H9 (cell line): ENCODE data around the gene RPGRIP1L. TPM values are rescaled to one million over a fixed set of nuclear protein-coding genes. Genes with fewer than 3 reads are reported as not detected.

Experiments used
- DNase-seq: peaks from one replicate; pipeline ENCODE4 v3.0.0-alpha.2; 2017
- H2AFZ ChIP-seq: one replicate; pipeline ENCODE4 v1.6.1; 2013; ENCODE audit warnings: mild to moderate bottlenecking, low read length, control low read depth, moderate library complexity
- H2AK5ac ChIP-seq: 2 replicates; pipeline ENCODE4 v1.6.1; 2013; ENCODE audit warnings: low read length, control low read depth, mixed read lengths; ENCODE audit not compliant: insufficient read length
- H2BK120ac ChIP-seq: one replicate; pipeline ENCODE4 v1.6.1; 2013; ENCODE audit warnings: low read depth, mild to moderate bottlenecking, low read length, control low read depth, inconsistent platforms; ENCODE audit not compliant: poor library complexity, severe bottlenecking
- H2BK12ac ChIP-seq: 2 replicates; pipeline ENCODE4 v1.6.1; 2013; ENCODE audit warnings: low read length, control low read depth, mixed read lengths, low read depth; ENCODE audit not compliant: insufficient read length
- H2BK15ac ChIP-seq: 2 replicates; pipeline ENCODE4 v1.6.1; 2013; ENCODE audit warnings: low read depth, low read length, control low read depth
- H2BK20ac ChIP-seq: one replicate; pipeline ENCODE4 v1.6.1; 2013; ENCODE audit warnings: low read depth, mild to moderate bottlenecking, low read length, control low read depth, inconsistent platforms; ENCODE audit not compliant: poor library complexity, severe bottlenecking
- H2BK5ac ChIP-seq: 2 replicates; pipeline ENCODE4 v1.6.1; 2013; ENCODE audit warnings: low read length, control low read depth, mixed read lengths; ENCODE audit not compliant: insufficient read length
- H3K14ac ChIP-seq: 2 replicates; pipeline ENCODE4 v1.6.1; 2013; ENCODE audit warnings: low read length, control low read depth; ENCODE audit not compliant: insufficient read depth
- H3K18ac ChIP-seq: 2 replicates; pipeline ENCODE4 v1.6.1; 2013; ENCODE audit warnings: low read depth, mild to moderate bottlenecking, mixed read lengths, low read length, control low read depth; ENCODE audit not compliant: insufficient read length
- H3K23ac ChIP-seq: 2 replicates; pipeline ENCODE4 v1.6.1; 2013; ENCODE audit warnings: low read length, control low read depth, mixed read lengths, low read depth; ENCODE audit not compliant: insufficient read length
- H3K23me2 ChIP-seq: 2 replicates; pipeline ENCODE4 v1.6.1; 2013; ENCODE audit warnings: low read depth, mild to moderate bottlenecking, mixed read lengths, low read length, control low read depth; ENCODE audit not compliant: insufficient read length, poor library complexity, severe bottlenecking
- H3K27ac ChIP-seq: 2 replicates; pipeline ENCODE4 v1.5.1; 2013; ENCODE audit warnings: low read length, control low read depth, mixed read lengths, low read depth; ENCODE audit not compliant: insufficient read length
- H3K27me3 ChIP-seq: 2 replicates; pipeline ENCODE4 v1.6.1; 2013; ENCODE audit warnings: low read length, control low read depth, inconsistent platforms; ENCODE audit not compliant: insufficient read depth
- H3K4ac ChIP-seq: 2 replicates; pipeline ENCODE4 v1.6.1; 2013; ENCODE audit warnings: low read depth, mild to moderate bottlenecking, control low read depth, inconsistent platforms, low read length, moderate library complexity
- H3K4me1 ChIP-seq: 2 replicates; pipeline ENCODE4 v1.6.1; 2013; ENCODE audit warnings: low read length, control low read depth, inconsistent platforms; ENCODE audit not compliant: insufficient read depth
- H3K4me2 ChIP-seq: 2 replicates; pipeline ENCODE4 v1.6.1; 2013; ENCODE audit warnings: low read length, control low read depth, mixed read lengths; ENCODE audit not compliant: insufficient read length, insufficient read depth
- H3K56ac ChIP-seq: 2 replicates; pipeline ENCODE4 v1.6.1; 2013; ENCODE audit warnings: low read depth, mild to moderate bottlenecking, mixed read lengths, low read length, control low read depth; ENCODE audit not compliant: insufficient read length
- H3K79me1 ChIP-seq: 2 replicates; pipeline ENCODE4 v1.6.1; 2013; ENCODE audit warnings: low read depth, mild to moderate bottlenecking, moderate library complexity, low read length, control low read depth, inconsistent platforms; ENCODE audit not compliant: insufficient read depth, poor library complexity, severe bottlenecking
- H3K79me2 ChIP-seq: 2 replicates; pipeline ENCODE4 v1.6.1; 2013; ENCODE audit warnings: low read length, control low read depth, inconsistent platforms; ENCODE audit not compliant: insufficient read depth
- H3K9ac ChIP-seq: 2 replicates; pipeline ENCODE4 v1.6.1; 2013; ENCODE audit warnings: low read length, control low read depth, mixed read lengths; ENCODE audit not compliant: insufficient read length; ENCODE audit errors: extremely low read depth
- H3K9me3 ChIP-seq: one replicate; pipeline ENCODE4 v1.6.1; 2013; ENCODE audit warnings: low read depth, low read length, inconsistent platforms; ENCODE audit not compliant: control insufficient read depth
- H3T11ph ChIP-seq: one replicate; pipeline ENCODE4 v1.6.1; 2013; ENCODE audit warnings: mild to moderate bottlenecking, low read length, control low read depth, inconsistent platforms
- H4K20me1 ChIP-seq: one replicate; pipeline ENCODE4 v1.6.1; 2013; ENCODE audit not compliant: control insufficient read depth, insufficient read length, insufficient read depth
- H4K5ac ChIP-seq: 2 replicates; pipeline ENCODE4 v1.6.1; 2013; ENCODE audit warnings: low read depth, mild to moderate bottlenecking, mixed read lengths, low read length, control low read depth; ENCODE audit not compliant: insufficient read length
- H4K8ac ChIP-seq: replicated peaks from 2 replicates; pipeline ENCODE4 v1.6.1; 2013; ENCODE audit warnings: low read length, control low read depth, mixed read lengths, low read depth; ENCODE audit not compliant: insufficient read length
- H4K91ac ChIP-seq: 2 replicates; pipeline ENCODE4 v1.6.1; 2013; ENCODE audit warnings: low read depth, mild to moderate bottlenecking, moderate library complexity, mixed read lengths, low read length, control low read depth; ENCODE audit not compliant: insufficient read length
- H3K27ac Mint-ChIP-seq, 3 experiments: 2 replicates in 2 of 3; 3 replicates in 1 of 3; pipeline ENCODE4 v1.8.0; 2020 to 2021; ENCODE audit warnings: mixed read lengths in 3 of 3, mild to moderate bottlenecking in 1 of 3, moderate library complexity in 1 of 3
- H3K27me3 Mint-ChIP-seq: 2 replicates; pipeline ENCODE4 v1.8.0; 2021; ENCODE audit warnings: low read depth, mild to moderate bottlenecking, moderate library complexity, mixed read lengths
- H3K36me3 Mint-ChIP-seq, 3 experiments: 2 replicates in 2 of 3; 3 replicates in 1 of 3; pipeline ENCODE4 v1.8.0; 2020 to 2021; ENCODE audit warnings: low read depth in 3 of 3, mixed read lengths in 3 of 3; ENCODE audit not compliant: insufficient read depth in 1 of 3
- H3K4me1 Mint-ChIP-seq, 2 experiments: 2 replicates each; pipeline ENCODE4 v1.8.0; 2020; ENCODE audit warnings: mixed read lengths in 2 of 2
- H3K4me3 Mint-ChIP-seq, 2 experiments: 2 replicates in 1 of 2; 3 replicates in 1 of 2; pipeline ENCODE4 v1.8.0; 2020 to 2021; ENCODE audit warnings: mild to moderate bottlenecking in 2 of 2, mixed read lengths in 2 of 2, moderate library complexity in 1 of 2
- H3K9me3 Mint-ChIP-seq, 2 experiments: 2 replicates in 1 of 2; 3 replicates in 1 of 2; pipeline ENCODE4 v1.8.0; 2020; ENCODE audit warnings: mild to moderate bottlenecking in 2 of 2, mixed read lengths in 2 of 2, moderate library complexity in 1 of 2
- WGBS: extraction: QIAGEN DNeasy Blood & Tissue Kit; methylation state at CpG from one replicate; pipeline ENCODE4 v1.1.7; 2013; ENCODE audit warnings: missing lambda C conversion rate, low lambda C conversion rate, mixed read lengths; ENCODE audit not compliant: insufficient read length; ENCODE audit errors: extremely low coverage; 5-methylcytosine and 5-hydroxymethylcytosine counted together
- total RNA-seq: library from RNA; stranded (reverse); gene quantifications from 2 replicates; pipeline ENCODE4 v1.2.1, GENCODE V29; 2021
- TF ChIP-seq, protein P1 (sequence below): fragments of 200-600 bp; sonication (generic); conservative IDR thresholded peaks from 3 replicates; pipeline ENCODE4 v1.8.0; 2021; ENCODE audit warnings: antibody characterized with exemption, mild to moderate bottlenecking

RPGRIP1L gene
- total RNA-seq, 1 experiment from 2014 or later = 11.7 TPM

- Histone ChIP-seq H3K27me3 (no peaks in the 10 kb centered on the region), H2BK5ac (no peak overlapping the region), H4K8ac (no peak overlapping the region), H3K79me2 (no peaks in the 10 kb centered on the region), H4K5ac (no peak overlapping the region), H3K14ac (no peak overlapping the region), H3K4me1 (no peaks in the 10 kb centered on the region), H4K91ac (no peak overlapping the region), H3K4ac (no peak overlapping the region), H3K23ac (no peak overlapping the region), H2BK12ac (no peak overlapping the region), H3T11ph (no peak overlapping the region), H2BK120ac (no peak overlapping the region), H2AK5ac (no peak overlapping the region), H3K79me1 (no peaks in the 10 kb centered on the region), H3K23me2 (no peaks in the 10 kb centered on the region), H2BK15ac (no peak overlapping the region), H3K9me3 (no peaks in the 10 kb centered on the region), H3K18ac (no peak overlapping the region), H3K9ac (no peak overlapping the region), H3K27ac (no peak overlapping the region), H4K20me1 (no peaks in the 10 kb centered on the region), H2AFZ (no peak overlapping the region), H3K56ac (no peak overlapping the region), H3K4me2 (no peak overlapping the region), H2BK20ac (no peak overlapping the region)
- no peaks in the 10 kb centered on the region for H3K27me3 Mint-ChIP-seq
- WGBS = no CpG with 5 or more reads among the region's 3 CpGs
- no peak for DNase-seq
- H3K9me3 Mint-ChIP-seq = peaks cover 16 to 22% of the 10 kb centered on the region in 2 experiments; a peak in 3 of 5 replicates
- TF ChIP-seq, protein P1, sequence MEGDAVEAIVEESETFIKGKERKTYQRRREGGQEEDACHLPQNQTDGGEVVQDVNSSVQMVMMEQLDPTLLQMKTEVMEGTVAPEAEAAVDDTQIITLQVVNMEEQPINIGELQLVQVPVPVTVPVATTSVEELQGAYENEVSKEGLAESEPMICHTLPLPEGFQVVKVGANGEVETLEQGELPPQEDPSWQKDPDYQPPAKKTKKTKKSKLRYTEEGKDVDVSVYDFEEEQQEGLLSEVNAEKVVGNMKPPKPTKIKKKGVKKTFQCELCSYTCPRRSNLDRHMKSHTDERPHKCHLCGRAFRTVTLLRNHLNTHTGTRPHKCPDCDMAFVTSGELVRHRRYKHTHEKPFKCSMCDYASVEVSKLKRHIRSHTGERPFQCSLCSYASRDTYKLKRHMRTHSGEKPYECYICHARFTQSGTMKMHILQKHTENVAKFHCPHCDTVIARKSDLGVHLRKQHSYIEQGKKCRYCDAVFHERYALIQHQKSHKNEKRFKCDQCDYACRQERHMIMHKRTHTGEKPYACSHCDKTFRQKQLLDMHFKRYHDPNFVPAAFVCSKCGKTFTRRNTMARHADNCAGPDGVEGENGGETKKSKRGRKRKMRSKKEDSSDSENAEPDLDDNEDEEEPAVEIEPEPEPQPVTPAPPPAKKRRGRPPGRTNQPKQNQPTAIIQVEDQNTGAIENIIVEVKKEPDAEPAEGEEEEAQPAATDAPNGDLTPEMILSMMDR = no peak
- H3K27ac Mint-ChIP-seq = no peak overlapping the region
- no peaks in the 10 kb centered on the region for H3K4me1 Mint-ChIP-seq
- no peak overlapping the region for H3K4me3 Mint-ChIP-seq
- peaks cover 0 to 25% (median 2%) of the 10 kb centered on the region in 3 experiments; a peak in 6 of 7 replicates for H3K36me3 Mint-ChIP-seq
These were observed 105.9 kb downstream of the RPGRIP1L start for GRCh38 chr16:53597776-53598175.
